GM12873 (cell line): ENCODE data around the gene RHBDF2.

ENCODE experiments used
- CTCF ChIP-seq: IDR thresholded peaks from 2 replicates; pipeline ENCODE4 v1.5.1; 2012; ENCODE audit warnings: low read depth, mild to moderate bottlenecking, moderate library complexity, low read length, control low read depth; ENCODE audit not compliant: insufficient read depth; ENCODE audit errors: missing control alignments

The RHBDF2 gene

DNA sequence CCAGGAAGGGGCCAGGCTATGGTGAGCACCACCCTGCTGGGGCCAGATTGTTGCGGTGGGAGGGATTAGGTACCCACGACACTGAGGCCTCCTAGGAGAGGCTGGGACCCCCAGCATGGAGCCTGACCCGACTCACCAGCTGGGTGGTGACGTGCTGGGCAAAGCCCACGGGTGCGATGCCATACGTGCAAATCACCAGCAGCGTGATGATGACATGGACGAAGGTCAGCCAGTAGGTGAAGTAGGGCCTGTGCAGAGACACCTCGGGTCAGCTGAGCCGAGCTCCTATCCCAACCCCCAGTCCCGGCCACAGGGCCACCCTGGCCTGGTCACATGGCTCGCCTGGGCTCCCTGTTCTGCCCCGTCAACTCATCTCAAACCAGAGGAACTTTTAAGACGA lies 26.3 kb downstream of the RHBDF2 start:
- TF ChIP-seq CTCF: no peak

DNA sequence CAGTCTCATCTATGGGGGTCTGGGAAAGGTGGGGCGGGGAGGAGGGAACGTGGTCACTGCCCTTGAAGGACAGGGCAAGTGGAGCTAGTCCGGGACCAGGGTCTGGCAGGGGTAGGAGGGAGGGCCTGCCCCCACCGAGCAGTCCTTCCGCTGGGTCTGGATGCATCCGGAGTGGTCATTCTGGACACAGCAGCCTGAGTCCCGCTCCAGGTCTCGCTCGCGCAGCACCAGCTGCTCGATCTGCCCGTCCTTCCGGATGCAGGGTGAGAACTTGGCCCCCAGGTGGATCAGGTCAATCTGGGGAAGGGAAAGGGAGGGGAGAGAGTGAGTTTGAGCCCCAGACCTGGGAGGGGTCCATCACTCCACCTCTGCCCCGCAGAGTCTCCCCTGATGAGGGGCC lies 27.0 kb downstream of the RHBDF2 start:
- TF ChIP-seq CTCF: no peak

GRCh38 chr17:76473541-76473985 lies 27.7 kb downstream of the RHBDF2 start:
- TF ChIP-seq CTCF: peak; percentile 53

DNA sequence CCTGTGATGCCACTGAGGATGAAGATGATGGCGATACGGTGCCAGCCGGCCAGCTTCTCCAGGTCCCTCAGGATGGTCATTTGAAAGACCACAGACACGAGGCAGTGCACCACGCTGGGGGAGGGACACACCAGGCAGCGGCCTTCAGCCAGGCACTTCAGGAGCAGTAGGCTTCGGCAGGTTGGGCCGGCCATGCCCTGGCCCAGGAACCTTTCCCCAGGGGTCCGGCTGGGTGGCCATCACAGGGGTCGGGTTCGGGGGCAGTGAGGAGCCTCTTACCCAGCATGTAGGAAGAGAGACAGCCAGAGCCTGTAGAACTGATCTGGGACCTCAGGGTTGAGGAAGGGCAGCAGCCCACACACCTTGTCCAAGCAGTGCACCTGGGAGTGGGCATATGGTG lies 28.5 kb downstream of the RHBDF2 start:
- no peak for TF ChIP-seq CTCF

DNA sequence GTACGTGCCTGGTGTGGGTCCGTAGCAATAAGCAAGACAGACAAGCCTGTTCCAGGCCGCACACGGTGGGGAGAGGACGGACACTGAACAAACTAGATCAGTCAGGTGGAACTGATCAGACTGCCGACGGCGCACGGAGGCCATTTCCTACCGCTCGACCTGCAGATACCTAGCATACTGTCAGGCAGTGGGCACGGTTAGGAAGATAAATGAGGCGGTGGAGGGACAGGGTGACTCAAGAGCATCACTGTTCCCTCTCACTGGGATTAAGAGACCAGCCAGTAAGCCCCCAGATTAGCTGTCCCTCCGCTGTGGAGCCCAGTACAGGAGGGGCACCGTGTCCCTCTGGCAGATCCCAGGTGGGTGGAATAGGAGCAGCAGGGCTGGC lies 29.0 kb downstream of the RHBDF2 start:
- TF ChIP-seq CTCF: no peak

DNA sequence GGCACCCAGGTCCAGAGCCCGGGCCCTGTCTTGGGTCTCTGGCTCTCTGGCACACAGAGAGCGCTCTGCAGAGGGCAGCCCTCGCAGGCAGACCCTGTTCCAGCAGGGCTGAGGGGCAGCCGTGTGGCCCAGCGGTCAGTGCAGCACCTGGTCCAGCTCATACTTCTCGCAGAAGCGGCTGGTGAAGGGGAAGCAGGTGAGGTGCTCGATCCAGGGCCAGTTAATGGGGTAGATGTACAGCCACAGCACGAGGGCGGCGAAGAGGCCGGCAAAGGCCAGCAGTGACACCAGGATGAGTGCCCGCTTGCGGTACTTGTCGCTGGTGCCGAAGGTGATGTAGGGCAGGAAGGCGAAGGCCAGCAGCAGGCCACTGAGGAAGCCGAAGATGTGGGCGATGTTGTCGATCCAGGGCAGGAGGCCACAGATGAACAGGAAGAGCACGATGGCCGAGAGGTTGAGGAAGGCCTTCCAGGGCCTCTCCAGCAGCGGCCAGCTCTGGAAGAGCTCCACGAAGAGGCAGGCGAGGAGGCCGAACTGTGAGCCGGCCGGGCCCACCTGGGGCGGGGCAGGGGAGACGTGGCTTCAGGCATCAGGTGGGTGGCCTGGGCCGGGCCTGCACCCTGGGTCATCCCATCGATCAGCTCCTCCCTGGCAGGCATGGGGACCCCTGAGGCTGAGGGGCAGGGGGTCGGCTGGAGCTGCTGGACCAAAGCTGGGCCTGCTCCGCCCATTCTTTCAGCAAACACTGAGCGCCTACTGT lies 29.5 kb downstream of the RHBDF2 start:
- TF ChIP-seq CTCF: no peak

DNA sequence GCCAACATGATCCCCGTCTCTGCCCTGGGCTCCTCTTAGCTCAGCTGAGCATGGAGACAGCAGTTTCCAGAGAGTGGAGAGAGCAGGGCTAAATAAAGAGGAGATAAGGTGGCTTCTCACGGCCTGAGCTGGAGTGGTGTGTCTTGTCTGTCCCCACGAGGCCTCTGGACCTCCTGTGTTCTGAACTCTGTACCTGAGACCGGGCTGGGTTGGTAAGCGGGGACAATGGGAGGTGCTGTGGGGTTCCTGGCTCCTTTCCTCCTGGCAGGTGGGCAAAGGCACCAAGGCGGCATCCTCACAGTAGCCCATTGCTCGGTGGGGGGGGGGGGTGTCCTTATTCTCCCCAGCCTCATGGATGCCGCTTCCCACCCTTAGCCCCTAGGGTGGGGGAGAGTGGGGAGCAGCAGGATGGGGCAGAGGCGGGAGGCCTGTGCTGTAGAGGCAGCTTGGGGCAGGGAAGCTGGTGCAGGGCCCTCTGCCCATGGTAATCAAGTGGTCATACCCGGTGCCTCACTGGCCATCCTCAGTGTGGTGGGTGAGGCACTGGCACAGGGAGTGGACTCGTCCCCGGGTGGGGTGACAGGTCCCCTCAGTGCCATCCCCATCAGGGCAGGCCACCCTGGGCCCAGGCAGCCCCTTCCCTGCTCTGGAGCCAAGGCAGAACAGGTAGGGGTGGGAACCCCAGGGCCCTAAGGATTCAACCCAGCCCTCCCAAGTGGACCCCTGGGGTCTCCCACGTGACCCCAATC lies 31.1 kb downstream of the RHBDF2 start:
- no peak for TF ChIP-seq CTCF
